GM12874 (cell line): ENCODE data around the gene PLCB1.

ENCODE experiments used
- CTCF ChIP-seq: IDR thresholded peaks from 2 replicates; pipeline ENCODE4 v1.5.1; 2011; ENCODE audit warnings: low read depth, mild to moderate bottlenecking, control low read depth, low read length, moderate library complexity; ENCODE audit not compliant: insufficient read depth

PLCB1 gene

GRCh38 chr20:8933381-8933807, 801.3 kb downstream of the PLCB1 start:
- TF ChIP-seq CTCF, result no peak

GRCh38 chr20:8934362-8934761, 802.3 kb downstream of the PLCB1 start:
- no peak for TF ChIP-seq CTCF
